A673 (cell line): Measurements from ENCODE around the gene SRP9. TPM values are rescaled to one million over a fixed set of nuclear protein-coding genes. Genes with fewer than 3 reads are reported as not detected.
A peak's percentile ranks its signal among the peaks of the same experiment; 100 is the strongest.

Experiments
- BruUV-seq: library from RNA; stranded (reverse); fragments of 400-500 nt; replicated peaks from 2 replicates; lab custom pipeline; 2021; lab: Mats Ljungman, UMichigan
- CTCF ChIA-PET: fragments of 300-600 bp; sonication (Branson Sonifier 250); formaldehyde crosslinking; loops from one replicate; lab custom pipeline; 2022; ENCODE audit warnings: antibody characterized with exemption; lab: Charles Lee
- POLR2A ChIA-PET: fragments of 300-600 bp; sonication (Branson Sonifier 250); formaldehyde crosslinking; loops from one replicate; lab custom pipeline; 2022; ENCODE audit warnings: antibody characterized with exemption; ENCODE audit not compliant: low non-redundant PET; lab: Charles Lee
- DNase-seq: peaks from one replicate; pipeline ENCODE4 v3.0.0-alpha.2; 2015; ENCODE audit warnings: low spot score
- H3K27ac ChIP-seq: fragments of 200-600 bp; sonication (generic); 2 replicates; pipeline ENCODE4 v1.5.1; 2016; ENCODE audit warnings: mixed run types, low read depth, mild to moderate bottlenecking, mixed read lengths, antibody characterized with exemption, low read length; ENCODE audit not compliant: poor library complexity, severe bottlenecking
- H3K27me3 ChIP-seq: fragments of 200-600 bp; sonication (generic); replicated peaks from 2 replicates; pipeline ENCODE4 v1.6.1; 2017; ENCODE audit warnings: mixed run types, low read depth, mild to moderate bottlenecking, mixed read lengths, antibody characterized with exemption, low read length; ENCODE audit not compliant: insufficient read depth, poor library complexity
- H3K36me3 ChIP-seq: fragments of 200-600 bp; sonication (generic); 2 replicates; pipeline ENCODE4 v1.6.1; 2016; ENCODE audit warnings: mixed run types, mild to moderate bottlenecking, mixed read lengths, antibody characterized with exemption, low read length; ENCODE audit not compliant: insufficient read depth, poor library complexity, severe bottlenecking
- H3K4me1 ChIP-seq: fragments of 200-600 bp; sonication (generic); 2 replicates; pipeline ENCODE4 v1.6.1; 2017; ENCODE audit warnings: mixed run types, mild to moderate bottlenecking, mixed read lengths, antibody characterized with exemption, low read length; ENCODE audit not compliant: insufficient read depth, poor library complexity, severe bottlenecking
- H3K4me3 ChIP-seq: fragments of 200-600 bp; sonication (generic); 2 replicates; pipeline ENCODE4 v1.5.1; 2016; ENCODE audit warnings: low read depth, mixed run types, mild to moderate bottlenecking, mixed read lengths, low read length; ENCODE audit not compliant: poor library complexity, severe bottlenecking
- H3K9me3 ChIP-seq: fragments of 200-600 bp; sonication (generic); 2 replicates; pipeline ENCODE4 v1.6.1; 2016; ENCODE audit warnings: mixed run types, low read depth, mild to moderate bottlenecking, mixed read lengths, antibody characterized with exemption, low read length; ENCODE audit not compliant: poor library complexity, severe bottlenecking
- EZH2 ChIP-seq: fragments of 200-600 bp; sonication (generic); IDR thresholded peaks from 2 replicates; pipeline ENCODE4 v1.6.1; 2017; ENCODE audit warnings: borderline replicate concordance, low read depth, mild to moderate bottlenecking, mixed read lengths, antibody characterized with exemption, low read length; ENCODE audit not compliant: poor library complexity, severe bottlenecking
- intact Hi-C: fragments of 100-400 bp; cut with micrococcal nuclease; formaldehyde crosslinking; loops from one replicate; pipeline ENCODE4 v1.10.0; 2022; ENCODE audit not compliant: unreplicated experiment
- total RNA-seq: library from RNA; stranded (reverse); gene quantifications from 2 replicates; pipeline ENCODE4 v1.2.3, GENCODE V29; 2021
- TF ChIP-seq, protein P1 (sequence below): fragments of 300-800, 200-600 bp; sonication (generic); conservative IDR thresholded peaks from 2 replicates; pipeline ENCODE4 v1.5.1; 2017; ENCODE audit warnings: low read depth, mild to moderate bottlenecking, antibody characterized with exemption, low read length, moderate library complexity, mixed read lengths

The SRP9 gene
- total RNA-seq, 1 experiment from 2014 or later, result 486 TPM

DNA sequence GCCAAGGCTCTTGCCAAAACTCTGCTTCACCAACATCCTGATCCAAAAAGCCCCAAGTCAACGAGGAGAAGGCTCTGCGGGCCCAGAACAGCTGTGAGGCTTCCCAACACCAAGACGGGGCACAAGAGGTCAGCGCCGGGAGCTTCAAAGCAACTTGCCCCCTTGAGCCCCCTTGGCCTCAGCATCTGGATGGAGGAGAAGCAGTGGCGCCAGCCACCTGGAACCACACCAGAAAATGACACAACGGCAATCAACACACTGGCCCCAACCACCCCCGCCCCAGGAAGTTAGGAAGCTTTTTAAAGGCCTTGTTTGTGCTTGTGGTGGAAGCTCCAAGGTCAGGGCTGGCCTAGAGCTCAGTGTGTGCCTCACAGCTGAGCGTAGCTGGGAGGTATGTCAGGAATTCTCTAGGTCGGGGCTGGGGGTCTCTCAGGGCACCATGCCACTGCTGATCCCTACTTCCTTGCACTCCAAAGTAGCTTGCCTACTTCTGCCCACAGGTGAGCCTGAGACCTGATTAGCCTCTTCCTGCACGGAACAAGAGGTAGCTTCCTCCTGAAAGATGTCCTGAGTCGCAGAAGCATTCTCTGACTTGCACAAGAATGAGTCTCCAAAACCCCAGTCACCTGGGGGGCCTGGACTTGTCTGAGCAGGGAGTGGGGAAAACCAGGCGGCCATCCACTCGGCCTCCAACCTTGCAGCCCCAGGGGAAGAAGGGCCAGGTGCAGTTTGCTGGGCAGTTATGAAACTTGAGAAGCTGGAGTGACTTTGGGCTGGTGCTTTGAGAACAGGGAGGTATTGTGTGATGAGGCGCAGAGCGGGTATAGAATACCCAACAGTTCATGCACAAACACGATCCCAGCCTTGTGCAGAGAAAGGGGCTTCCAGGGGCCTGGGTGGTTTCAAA, 9.7 kb upstream of the SRP9 start:
- intact Hi-C loops, result no loop called here
- peak overlapping the region; percentile 1 for H3K27ac ChIP-seq
- BruUV-seq, result no TSS peak
- ChIA-PET POLR2A (no interaction called here), CTCF (no interaction called here)
- no peak overlapping the region for H3K4me3 ChIP-seq
- peaks cover 34% of the 10 kb centered on the region for H3K4me1 ChIP-seq
- no peaks in the 10 kb centered on the region for H3K27me3 ChIP-seq
- H3K9me3 ChIP-seq, result no peaks in the 10 kb centered on the region
- no peak for DNase-seq
- no peak for TF ChIP-seq EZH2
- TF ChIP-seq, protein P1, sequence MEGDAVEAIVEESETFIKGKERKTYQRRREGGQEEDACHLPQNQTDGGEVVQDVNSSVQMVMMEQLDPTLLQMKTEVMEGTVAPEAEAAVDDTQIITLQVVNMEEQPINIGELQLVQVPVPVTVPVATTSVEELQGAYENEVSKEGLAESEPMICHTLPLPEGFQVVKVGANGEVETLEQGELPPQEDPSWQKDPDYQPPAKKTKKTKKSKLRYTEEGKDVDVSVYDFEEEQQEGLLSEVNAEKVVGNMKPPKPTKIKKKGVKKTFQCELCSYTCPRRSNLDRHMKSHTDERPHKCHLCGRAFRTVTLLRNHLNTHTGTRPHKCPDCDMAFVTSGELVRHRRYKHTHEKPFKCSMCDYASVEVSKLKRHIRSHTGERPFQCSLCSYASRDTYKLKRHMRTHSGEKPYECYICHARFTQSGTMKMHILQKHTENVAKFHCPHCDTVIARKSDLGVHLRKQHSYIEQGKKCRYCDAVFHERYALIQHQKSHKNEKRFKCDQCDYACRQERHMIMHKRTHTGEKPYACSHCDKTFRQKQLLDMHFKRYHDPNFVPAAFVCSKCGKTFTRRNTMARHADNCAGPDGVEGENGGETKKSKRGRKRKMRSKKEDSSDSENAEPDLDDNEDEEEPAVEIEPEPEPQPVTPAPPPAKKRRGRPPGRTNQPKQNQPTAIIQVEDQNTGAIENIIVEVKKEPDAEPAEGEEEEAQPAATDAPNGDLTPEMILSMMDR, result no peak
- H3K36me3 ChIP-seq, result no peaks in the 10 kb centered on the region

DNA sequence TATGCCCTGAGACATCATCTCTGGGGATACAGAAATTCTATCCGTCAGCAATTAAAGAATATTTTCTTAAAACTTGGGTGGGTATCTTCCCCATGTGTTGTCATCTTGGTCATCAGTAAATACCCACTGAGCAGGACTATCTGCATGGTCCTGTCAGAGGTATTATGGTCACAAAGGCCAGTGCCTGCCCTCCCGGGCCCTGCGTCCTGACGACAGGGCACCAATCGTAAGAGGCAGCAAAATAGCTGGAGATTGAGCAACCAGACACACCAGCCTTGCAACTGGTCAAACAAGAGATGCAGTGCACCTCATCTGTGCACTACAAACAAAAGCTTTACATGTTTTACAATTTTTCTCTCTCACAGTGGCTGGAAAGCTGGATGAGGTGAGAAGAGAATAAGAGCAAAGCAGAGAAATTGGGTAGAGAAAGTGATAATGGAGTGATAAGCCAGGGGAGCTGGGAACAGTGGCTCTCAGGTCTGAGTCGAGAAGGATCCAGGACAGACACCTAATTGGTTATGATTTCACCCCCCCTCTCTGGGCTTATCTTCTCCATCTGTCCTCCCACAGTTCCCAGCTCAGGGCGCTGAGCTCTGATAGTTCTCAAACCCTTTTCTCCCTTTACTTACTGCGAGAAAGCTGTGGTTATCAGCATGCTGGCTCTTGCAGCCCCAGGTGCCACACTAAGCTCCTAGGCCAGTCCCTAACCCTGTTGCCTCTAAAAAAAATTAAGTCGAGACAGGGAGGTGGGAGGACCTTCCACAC, 8.8 kb upstream of the SRP9 start:
- POLR2A ChIA-PET, result no interaction called here
- Histone ChIP-seq H3K4me1 (peaks cover 29% of the 10 kb centered on the region), H3K4me3 (no peak overlapping the region), H3K36me3 (no peaks in the 10 kb centered on the region), H3K27ac (no peak overlapping the region), H3K27me3 (no peaks in the 10 kb centered on the region), H3K9me3 (no peaks in the 10 kb centered on the region)
- DNase-seq, result no peak
- TF ChIP-seq, protein P1, result no peak
- no peak for TF ChIP-seq EZH2
- CTCF ChIA-PET, result interaction anchor here (2.1 kb wide), 1 partner anchor 294 kb away, joined by 8 read pairs; no protein-coding TSS in a partner anchor
- no TSS peak for BruUV-seq
- intact Hi-C loops, result no loop called here

DNA sequence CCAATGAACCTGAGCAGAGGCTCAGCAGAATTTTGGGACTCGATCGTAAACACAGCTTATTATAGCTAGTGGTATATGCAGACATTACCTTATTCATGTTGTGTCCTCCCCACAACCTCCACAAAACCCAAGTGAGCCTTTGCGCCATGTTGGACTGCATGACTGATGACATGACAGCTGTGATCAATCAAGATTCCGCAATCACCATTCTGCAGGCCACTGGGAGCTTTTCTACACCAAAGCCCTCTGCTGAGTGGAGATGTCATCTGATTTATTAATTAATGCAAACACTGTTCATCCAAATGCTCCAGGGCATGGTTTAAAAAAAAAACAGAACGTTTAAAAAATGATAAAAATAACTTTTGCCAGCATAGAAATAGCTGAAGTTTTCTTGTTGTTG, 7.9 kb upstream of the SRP9 start:
- Histone ChIP-seq H3K9me3 (no peaks in the 10 kb centered on the region), H3K4me3 (no peak overlapping the region), H3K36me3 (no peaks in the 10 kb centered on the region), H3K4me1 (peaks cover 28% of the 10 kb centered on the region), H3K27me3 (no peaks in the 10 kb centered on the region), H3K27ac (no peak overlapping the region)
- intact Hi-C loops, result loop anchor here (10.0 kb wide), 1 partner anchor 235 kb away; no protein-coding TSS in a partner anchor
- no peak for TF ChIP-seq EZH2
- TF ChIP-seq, protein P1, result no peak
- ChIA-PET POLR2A (no interaction called here), CTCF (interaction anchor here (2.1 kb wide), 1 partner anchor 295 kb away, joined by 8 read pairs; no protein-coding TSS in a partner anchor)
- peak; percentile 25 for DNase-seq
- BruUV-seq, result no TSS peak
